ENCODE measurements around the gene MACROD2.
"Not testable (repeated sequence)": the region's sequence is repeated elsewhere in the genome, so short reads cannot be mapped to it uniquely, and the experiment has no call there.

Gene MACROD2

DNA sequence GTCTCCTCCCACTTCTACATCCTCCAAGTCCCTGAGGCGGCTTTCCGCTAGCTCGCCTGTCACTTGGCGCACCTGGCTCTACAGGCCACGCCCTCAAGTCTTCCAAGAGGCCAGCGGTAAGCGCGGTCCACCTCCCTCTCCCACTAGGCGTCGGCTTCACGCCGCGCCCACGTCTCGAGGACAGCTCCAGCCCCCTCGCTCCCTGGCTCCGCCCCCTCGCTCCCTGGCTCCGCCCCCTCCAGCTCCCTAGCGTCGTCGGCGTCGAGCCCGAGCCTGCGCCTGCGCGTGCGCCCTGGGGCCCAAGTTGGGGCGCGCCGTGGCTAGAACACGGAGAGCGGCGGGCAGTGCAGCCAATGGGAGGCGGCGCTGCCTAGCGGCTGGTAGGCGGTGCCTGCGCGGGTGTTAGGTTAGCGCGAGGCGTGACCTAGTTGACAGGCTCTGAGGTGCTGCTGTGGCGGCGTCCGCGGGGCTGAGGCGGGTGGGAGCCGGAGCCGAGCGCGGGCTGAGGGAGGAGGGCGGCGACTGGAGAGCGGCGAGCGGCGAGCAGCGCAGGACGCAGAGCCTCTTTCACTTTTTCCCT lies at the start of gene MACROD2:
MACROD2 (plus strand) TSS at position 431 of the 580 bp plus-strand sequence.
- DNase-seq = peak; percentile 40

- no peak for DNase-seq
Observed at GRCh38 chr20:13947719-13948118, 47.6 kb upstream of the MACROD2 start.

DNA sequence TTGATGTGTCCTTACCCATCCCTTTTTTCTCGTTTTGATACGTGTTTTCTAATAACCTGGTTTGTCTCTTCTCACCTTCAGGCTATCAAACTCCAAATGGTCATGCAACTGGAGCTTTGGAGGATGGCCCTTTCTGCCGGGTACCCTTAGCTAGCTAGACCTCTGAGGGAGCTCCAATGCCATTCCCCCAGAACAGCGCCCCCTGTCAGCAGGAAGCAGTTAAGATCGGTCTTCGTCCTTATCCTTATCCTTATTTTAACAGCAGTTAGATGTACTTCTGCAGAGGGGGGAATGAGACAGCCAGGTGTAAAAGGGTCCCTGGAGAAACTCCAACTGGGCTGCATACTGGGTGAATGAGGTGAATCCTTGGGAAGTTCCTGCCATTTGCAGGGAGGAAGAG lies 42.1 kb upstream of the MACROD2 start:
- no peak for DNase-seq

DNA sequence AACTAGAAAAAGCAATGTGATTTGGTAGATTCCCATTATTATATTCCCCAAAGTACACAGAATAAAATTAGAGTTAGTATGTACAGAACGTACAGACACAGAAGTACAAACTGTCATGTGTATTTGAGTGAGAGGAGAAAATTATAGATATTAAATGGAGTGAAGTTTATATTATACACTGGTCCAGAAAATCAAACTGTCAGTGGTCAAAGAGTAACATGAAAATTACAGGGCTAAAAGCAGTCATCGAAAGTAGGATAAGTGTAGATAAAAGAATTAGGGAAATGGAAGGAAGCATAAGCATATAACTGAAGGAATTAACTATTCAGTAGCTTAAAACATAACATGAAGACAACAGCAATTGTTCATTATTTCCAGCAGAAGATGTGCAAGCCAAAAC lies 35.2 kb upstream of the MACROD2 start:
- DNase-seq = no peak

GRCh38 chr20:13960525-13960924 lies 34.8 kb upstream of the MACROD2 start:
- no peak for DNase-seq

GRCh38 chr20:13984211-13984610 lies 11.1 kb upstream of the MACROD2 start:
- DNase-seq = no peak

- no peak for DNase-seq
Observed at GRCh38 chr20:13990465-13990864, 4.9 kb upstream of the MACROD2 start, which contains the start of gene SEL1L2. Gene SEL1L2, minus strand, starts transcription at chr20:13990614. Its CDS starts 80 bp downstream, at chr20:13990534.

DNA sequence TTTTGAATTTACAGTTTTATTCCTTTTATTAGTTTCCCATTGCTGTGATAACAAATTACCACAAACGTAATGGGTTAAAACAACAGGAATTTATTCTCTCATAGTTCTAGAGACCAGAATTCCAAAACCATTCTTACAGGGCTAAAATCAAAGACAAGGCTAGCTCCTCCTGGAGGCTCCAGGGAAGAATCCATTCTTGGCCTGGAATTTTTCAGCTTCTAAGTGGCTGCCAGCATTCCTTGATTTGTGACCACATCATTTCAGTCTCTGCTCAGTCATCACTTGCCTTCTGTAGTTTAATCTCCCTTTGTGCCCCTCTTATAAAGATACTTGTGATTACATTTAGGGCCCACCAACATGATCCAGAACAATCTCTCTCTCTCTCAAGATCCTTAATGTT lies 4.0 kb upstream of the MACROD2 start:
- DNase-seq = no peak

- not testable (repeated sequence) for DNase-seq
Observed at GRCh38 chr20:13991955-13992354, 3.4 kb upstream of the MACROD2 start.

- no peak for DNase-seq
Observed at GRCh38 chr20:13995841-13996240, 525 bp downstream of the MACROD2 start.

DNA sequence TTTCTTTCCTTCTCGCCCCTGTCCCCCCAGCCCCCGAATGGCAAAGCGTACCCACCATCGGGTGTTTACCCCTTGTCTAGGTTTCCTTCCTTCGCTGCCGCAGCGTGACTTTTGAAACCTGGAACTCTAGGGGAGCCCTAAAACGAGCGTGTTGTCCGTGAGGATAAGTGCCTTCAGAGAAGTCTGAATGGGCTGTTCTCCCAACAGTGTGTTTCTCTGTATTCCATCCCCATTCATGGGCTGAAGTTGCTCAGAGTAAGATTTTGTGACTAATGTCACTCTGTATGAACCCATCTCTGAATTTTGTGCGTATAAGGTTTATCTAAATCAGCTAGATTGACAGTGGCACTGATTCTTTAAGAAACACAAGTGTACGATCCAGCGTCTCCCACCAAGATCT lies 949 bp downstream of the MACROD2 start:
- no peak for DNase-seq

GRCh38 chr20:14000917-14001316 lies 5.6 kb downstream of the MACROD2 start:
- no peak for DNase-seq

DNA sequence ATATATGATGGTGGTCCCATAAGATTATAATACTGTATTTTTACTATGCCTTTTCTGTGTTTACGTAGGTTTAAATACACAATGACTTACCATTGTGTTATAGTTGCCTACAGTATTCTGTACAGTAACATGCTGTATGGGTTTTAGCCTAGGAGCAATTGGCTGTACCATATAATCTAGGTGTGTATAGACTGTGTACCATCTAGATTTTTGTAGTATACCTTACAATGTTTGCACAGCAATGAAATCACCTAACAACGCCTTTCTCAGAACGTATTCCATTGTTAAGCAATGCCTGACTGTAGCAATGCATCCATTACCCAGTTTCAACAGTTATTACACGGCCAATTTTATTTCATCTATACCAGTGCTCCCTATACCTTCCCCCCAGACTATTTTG lies 10.7 kb downstream of the MACROD2 start:
- no peak for DNase-seq

- DNase-seq = no peak
Observed at GRCh38 chr20:14009208-14009607, 13.9 kb downstream of the MACROD2 start.

DNA sequence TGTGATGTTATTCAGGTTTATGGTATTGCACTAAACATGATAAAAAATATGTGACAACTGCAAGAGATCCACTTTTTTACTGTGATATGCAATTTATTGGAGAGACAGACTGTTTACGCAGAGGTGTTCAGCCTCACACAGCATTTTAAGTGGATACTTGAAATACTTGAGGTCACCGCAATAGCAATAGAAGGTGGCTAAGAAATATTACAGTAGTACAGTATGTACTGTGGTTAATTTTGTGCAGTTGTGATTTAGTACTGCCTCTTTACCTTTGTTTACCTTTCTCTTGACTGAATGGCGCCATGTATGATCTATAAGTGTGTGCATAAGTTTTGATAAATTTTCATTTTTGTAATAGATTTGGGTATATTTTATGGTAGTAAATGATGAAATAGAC lies 17.4 kb downstream of the MACROD2 start:
- no peak for DNase-seq

DNA sequence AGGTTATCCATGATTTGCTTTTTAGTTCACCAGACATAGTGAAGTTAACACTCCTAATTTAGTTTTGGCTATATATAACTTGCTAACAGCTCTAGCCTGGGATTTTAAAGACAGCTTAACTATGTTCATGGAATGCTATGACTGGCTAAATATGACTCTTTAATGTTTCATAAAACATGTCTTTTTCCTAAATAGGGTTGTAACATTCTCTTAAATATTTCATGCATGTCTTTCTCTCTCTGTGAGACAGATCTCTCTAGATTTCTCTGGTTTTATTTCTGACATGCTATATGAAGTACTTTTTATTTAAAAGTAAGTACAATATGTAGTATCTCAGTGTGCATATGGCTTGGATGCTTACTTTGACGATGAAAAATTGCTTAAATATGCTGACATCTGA lies 35.7 kb downstream of the MACROD2 start:
- DNase-seq = no peak

DNA sequence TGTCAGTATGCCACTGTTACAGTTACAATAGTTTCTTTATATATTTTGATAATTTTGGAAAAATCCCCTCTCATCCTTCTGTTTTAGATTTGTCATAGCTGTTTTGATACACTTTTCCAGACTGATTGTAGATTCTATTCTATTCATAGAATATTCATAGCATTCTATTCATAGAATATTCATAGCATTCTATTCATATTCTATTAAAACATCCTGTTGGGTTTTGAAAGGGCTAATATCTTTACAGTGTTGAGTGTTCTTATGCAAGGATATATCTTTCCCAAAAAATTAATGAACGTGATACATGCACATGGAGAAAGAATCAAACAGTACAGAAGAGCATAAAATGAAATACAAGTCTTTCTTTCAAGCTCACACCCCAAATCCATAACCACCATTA lies 38.0 kb downstream of the MACROD2 start:
- DNase-seq = no peak

DNA sequence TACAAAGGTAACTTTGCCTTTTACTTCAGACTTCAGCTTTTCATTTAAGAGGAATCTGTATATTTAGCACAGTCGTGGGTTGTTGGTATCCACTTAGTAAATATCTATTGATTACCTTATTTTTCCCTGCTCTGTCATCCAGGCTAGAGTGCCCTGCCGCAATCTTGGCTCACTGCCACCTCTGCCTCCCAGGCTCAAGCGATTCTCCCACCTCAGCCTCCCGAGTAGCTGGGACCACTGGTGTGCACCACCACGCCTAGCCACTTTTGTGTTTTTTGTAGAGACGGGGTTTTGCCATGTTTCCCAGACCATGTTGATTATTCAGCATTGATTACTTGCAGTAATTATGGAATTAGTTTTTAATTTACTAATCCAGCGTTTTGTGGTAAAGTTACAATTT lies 41.3 kb downstream of the MACROD2 start:
- no peak for DNase-seq

DNA sequence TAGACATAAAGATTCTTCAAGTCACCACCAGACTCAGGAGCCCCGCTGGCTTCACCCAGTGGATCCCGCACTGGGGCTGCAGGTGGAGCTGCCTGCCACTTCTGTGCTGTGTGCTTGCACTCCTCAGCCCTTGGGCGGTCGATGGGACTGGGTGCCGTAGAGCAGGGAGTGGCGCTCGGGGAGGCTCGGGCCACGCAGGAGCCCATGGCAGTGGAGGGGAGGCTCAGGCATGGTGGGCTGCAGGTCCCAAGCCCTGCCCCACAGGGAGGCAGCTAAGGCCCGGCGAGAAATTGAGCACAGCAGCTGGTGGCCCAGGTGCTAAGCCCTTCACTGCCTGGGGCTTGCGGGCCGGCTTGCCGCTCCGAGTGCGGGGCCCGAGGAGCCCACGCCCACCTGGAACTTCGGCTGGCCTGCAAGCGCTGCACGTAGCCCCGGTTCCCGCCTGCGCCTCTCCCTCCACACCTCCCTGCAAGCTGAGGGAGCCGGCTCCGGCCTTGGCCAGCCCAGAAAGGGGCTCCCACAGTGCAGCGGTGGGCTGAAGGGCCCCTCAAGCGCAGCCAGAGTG lies 49.5 kb downstream of the MACROD2 start:
- DNase-seq = not testable (repeated sequence)

- DNase-seq = no peak
Observed at GRCh38 chr20:14046534-14046933, 51.2 kb downstream of the MACROD2 start.

- DNase-seq = no peak
Observed at GRCh38 chr20:14049111-14049510, 53.8 kb downstream of the MACROD2 start.

- DNase-seq = no peak
Observed at GRCh38 chr20:14051454-14051853, 56.1 kb downstream of the MACROD2 start.

GRCh38 chr20:14055127-14055742 lies 59.9 kb downstream of the MACROD2 start:
- peak; percentile 51 for DNase-seq

- no peak for DNase-seq
Observed at GRCh38 chr20:14062171-14062570, 66.9 kb downstream of the MACROD2 start.

DNA sequence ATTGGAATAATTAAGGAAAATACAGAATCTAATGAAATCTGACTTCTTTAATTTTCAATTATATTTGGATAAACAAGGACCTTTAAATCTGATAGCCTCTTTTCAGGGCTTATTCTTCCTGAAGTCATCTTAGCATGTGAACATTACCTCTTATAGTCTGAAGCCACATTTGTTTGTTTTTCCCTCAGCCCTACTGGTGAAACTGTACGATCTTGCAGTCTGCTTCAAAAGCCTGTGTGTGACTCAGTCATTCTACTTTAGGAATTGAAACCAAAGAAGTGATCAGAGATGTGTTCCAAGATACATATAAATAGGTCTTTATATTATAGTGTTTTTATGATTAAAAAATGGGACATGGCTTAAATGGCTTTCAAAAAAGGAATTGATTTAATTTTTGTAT lies 67.5 kb downstream of the MACROD2 start:
- no peak for DNase-seq
